Cardiac fibroblast (primary cell): ENCODE measurements around the gene CNTFR.

Experiments used
- DNase-seq, 2 donors: peaks; one replicate each; pipeline versions ENCODE4 v3.0.0 to v3.0.0-alpha.2; 2010; ENCODE audit warnings: low read depth in 2 of 2
- H3K4me3 ChIP-seq, 2 donors: replicated peaks in 1 of 2; 1 replicate in 1 of 2; 2 replicates in 1 of 2; pipeline ENCODE4 v1.5.1; 2011; ENCODE audit warnings: low read depth in 2 of 2, low read length in 2 of 2, mild to moderate bottlenecking in 2 of 2, moderate library complexity in 1 of 2
- TF ChIP-seq, protein P1 (sequence below): IDR thresholded peaks from one replicate; pipeline ENCODE4 v1.5.1; 2011; ENCODE audit warnings: low read depth, mild to moderate bottlenecking, low read length, inconsistent platforms

CNTFR gene

DNA sequence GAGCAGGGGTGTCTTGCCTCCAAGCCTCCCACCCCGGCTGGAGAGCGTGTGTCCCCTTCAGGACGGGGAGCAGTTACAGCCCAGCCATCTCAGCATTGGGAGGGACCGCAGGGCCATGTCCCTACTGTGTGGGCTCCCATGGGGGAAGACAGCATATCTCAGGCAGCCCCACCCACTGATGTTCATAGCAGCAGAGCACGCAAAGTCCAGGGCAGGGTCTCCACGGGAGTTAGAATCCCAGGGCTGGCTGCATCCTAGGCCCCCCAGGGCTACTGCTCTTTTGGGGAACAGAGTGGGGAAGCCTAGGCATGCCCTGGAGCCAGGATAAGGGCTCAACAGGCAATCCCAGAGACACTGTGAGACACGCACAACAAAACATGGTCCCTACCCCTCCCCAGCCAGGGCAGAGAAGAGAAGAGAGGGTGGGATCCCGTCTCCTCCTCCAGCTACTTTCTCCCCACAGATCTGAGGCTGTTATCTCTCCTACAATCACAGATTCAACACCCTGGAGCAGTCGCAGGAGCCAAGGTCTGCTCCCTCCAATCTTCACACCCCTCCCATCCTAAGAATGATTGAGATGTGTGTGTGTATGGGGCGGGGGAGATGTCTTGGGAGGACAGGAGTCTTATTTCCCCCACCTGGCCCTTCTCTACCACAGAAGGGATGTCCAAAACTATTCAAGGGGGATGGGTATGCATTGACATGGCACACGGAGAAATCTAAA lies 3.4 kb downstream of the CNTFR start:
- TF ChIP-seq, protein P1, sequence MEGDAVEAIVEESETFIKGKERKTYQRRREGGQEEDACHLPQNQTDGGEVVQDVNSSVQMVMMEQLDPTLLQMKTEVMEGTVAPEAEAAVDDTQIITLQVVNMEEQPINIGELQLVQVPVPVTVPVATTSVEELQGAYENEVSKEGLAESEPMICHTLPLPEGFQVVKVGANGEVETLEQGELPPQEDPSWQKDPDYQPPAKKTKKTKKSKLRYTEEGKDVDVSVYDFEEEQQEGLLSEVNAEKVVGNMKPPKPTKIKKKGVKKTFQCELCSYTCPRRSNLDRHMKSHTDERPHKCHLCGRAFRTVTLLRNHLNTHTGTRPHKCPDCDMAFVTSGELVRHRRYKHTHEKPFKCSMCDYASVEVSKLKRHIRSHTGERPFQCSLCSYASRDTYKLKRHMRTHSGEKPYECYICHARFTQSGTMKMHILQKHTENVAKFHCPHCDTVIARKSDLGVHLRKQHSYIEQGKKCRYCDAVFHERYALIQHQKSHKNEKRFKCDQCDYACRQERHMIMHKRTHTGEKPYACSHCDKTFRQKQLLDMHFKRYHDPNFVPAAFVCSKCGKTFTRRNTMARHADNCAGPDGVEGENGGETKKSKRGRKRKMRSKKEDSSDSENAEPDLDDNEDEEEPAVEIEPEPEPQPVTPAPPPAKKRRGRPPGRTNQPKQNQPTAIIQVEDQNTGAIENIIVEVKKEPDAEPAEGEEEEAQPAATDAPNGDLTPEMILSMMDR: no peak

DNA sequence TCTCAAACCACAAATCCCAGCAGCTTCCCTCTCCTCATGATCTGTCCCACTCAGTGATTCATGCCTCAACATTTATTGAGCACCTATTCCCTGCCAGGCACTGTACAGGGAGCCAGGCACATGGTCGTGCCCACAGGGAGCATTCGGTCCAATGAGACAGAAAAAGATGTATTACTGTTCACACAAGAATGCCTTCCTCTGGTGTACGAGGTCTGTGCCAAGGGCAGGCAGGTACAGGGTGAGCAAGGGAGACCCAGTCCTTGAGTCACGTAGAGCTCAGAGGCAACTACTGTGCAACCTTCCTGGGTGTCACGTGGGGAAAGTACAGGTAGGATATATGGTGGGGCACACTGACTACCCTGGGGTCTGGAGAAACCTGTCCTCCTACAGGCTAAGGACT lies 4.6 kb downstream of the CNTFR start:
- TF ChIP-seq, protein P1: no peak
- no peak overlapping the region for H3K4me3 ChIP-seq
- no peak for DNase-seq

More for the DNA sequence above, 3.4 kb downstream of the CNTFR start:
- no peak for DNase-seq
- H3K4me3 ChIP-seq: no peak overlapping the region

DNA sequence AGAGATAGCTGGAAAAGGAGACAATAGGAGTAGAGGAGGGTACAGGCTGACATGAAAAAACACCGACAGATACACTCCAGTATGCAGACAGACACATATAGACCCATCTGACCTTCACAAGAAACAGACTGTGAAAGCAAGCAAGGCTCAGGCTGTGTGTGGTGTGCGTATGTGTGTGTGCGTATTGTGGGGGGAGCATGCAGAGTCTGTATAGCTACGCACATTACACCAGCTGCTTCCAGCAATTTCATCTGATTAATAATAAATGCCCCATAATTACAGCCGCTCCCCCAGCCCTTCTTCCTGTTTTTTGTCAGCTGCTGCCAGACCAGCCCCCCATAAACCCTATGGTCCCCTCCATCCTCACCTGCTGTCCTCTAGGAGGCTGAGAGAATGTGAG lies 6.7 kb downstream of the CNTFR start:
- H3K4me3 ChIP-seq: no peak overlapping the region
- no peak for DNase-seq
- TF ChIP-seq, protein P1: no peak

DNA sequence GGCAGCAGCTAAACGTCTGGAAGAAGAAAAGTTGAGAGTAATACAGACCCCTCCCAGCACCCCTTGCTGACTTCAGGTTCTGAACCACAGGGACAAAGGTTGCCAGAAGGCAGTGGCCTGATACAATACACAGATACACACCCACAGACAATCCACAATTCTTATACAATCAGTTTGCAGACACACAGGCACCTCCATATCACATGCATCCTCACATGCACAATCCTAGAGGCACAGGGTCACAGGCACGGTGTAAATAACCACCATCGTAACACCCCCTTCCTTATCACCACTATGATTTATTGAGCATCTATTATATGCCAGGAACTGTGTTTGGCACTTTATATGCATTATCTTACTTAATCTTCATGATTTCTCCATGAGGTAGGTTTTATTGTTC lies 8.2 kb downstream of the CNTFR start:
- no peak overlapping the region for H3K4me3 ChIP-seq
- TF ChIP-seq, protein P1: no peak
- DNase-seq: no peak

DNA sequence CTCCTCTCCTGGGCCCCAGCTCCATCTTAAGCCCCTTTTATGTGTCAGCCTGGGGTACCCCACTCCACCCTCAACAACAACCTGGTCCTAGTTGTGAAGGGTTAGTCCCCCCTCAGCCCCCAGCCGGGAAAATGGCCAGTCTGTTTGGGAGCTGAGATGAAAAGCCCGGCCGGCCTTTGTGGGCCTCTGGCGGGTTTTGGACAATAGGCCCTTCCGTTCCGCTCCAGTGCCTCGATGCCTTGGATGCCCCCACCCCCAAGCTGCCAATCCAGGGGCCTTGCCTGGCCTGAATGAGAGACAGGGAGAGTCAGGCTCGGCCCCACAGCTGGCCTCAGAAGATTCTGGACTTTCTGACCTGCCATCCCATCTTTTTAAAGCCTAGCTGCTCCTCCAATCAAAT lies 9.2 kb downstream of the CNTFR start:
- DNase-seq: no peak
- TF ChIP-seq, protein P1: no peak
- no peak overlapping the region for H3K4me3 ChIP-seq

DNA sequence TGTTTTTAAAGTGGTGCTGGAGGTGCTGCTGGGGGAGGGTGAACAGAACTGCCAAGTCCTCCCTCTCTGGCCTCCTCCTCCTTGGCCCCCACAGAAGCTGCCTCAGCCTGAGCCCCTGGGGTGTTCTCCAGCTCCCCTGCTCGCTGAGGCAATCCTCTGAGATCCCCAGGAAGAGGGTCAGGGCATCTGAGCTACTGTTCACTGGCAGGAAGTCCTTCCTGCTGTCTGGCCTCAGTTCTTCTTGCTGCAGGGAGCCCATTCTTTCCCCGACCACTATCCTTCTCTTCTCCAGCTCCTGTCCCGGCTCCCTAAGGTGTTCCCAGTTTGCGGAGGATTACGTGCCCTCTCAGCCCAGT lies 9.7 kb downstream of the CNTFR start:
- TF ChIP-seq, protein P1: no peak
- no peak overlapping the region for H3K4me3 ChIP-seq
- DNase-seq: no peak
